Activated T-cell treated with anti-CD3 and anti-CD28 coated beads, Interleukin-2, amount 50 U/mL, for 4 hours (primary cell): ENCODE measurements around the gene HLA-DRB5. TPM values are rescaled to one million over a fixed set of nuclear protein-coding genes. Genes with fewer than 3 reads are reported as not detected.
"Not testable (repeated sequence)": the region's sequence is repeated elsewhere in the genome, so short reads cannot be mapped to it uniquely, and the experiment has no call there.

Source experiments
- ATAC-seq, 2 donors: fragments of 200-7000 bp; cut with Tn5 transposase; one replicate each; pipeline ENCODE4 v1.10.0; 2021
- DNase-seq: peaks from one replicate; pipeline ENCODE4 v3.0.0-alpha.2; 2020
- H3K27me3 Mint-ChIP-seq: one replicate; pipeline ENCODE4 v1.8.0; 2021; ENCODE audit warnings: low read depth, mixed read lengths
- H3K36me3 Mint-ChIP-seq: one replicate; pipeline ENCODE4 v1.8.0; 2022; ENCODE audit warnings: mixed read lengths; ENCODE audit not compliant: insufficient read depth
- H3K4me1 Mint-ChIP-seq: one replicate; pipeline ENCODE4 v1.8.0; 2021; ENCODE audit warnings: low read depth, mixed read lengths
- H3K4me3 Mint-ChIP-seq: one replicate; pipeline ENCODE4 v1.8.0; 2021; ENCODE audit warnings: mild to moderate bottlenecking, moderate library complexity, mixed read lengths
- H3K9me3 Mint-ChIP-seq: one replicate; pipeline ENCODE4 v1.8.0; 2021; ENCODE audit warnings: mixed read lengths
- total RNA-seq, 3 donors: library from RNA; stranded (reverse); gene quantifications; one replicate each; pipeline ENCODE4 v1.2.1, GENCODE V29; 2021

The HLA-DRB5 gene
- 1 to 10 TPM; 1.1 to 6.0 (median 2.5) TPM for total RNA-seq

DNA sequence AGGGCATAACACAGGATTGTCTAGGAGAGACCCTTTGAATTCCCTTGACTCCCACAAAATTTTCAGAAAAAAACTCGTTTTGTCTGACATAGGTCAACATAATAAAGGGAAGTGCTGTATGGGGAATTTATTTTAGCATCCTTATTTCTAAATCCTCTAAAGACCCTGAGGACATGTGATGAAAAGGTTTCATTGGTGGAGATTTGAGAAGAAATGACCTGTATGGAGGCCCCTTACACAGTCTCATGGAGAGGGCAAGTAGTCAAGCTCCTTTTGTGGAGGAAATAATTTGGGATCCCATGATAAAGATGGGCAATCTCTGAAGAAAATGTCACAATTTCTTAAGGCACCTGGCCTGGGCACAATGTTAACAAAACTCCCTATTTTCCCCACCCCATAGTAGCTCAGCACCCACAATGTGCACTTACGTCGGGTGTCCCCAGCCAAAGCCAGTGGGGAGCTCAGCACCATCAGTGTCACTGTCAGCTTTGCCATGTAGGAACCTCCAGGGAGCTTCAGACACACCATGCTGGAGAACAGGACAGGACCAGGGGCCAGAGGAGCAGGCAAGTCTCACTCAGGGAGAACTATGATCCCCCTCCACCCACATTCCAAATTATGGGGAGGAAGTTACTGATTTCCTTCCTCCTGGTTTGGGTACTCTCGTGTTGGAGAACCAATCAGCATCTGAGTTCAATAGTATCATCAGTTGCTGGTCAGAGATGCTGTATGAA is at the start of gene HLA-DRB5:
HLA-DRB5 (minus strand) TSS at position 591 of the 734 bp plus-strand sequence; CDS start at position 528, 63 bp downstream.
- Mint-ChIP-seq H3K9me3 (no peaks in the 10 kb centered on the region), H3K27me3 (no peaks in the 10 kb centered on the region), H3K36me3 (no peaks in the 10 kb centered on the region), H3K4me3 (peak within 1 kb of the TSS; percentile 70), H3K4me1 (peaks cover 7% of the 10 kb centered on the region)
- DNase-seq (no peak), ATAC-seq (peak; percentile 48 to 61)

- Mint-ChIP-seq H3K4me3 (no peak overlapping the region), H3K9me3 (no peaks in the 10 kb centered on the region), H3K27me3 (no peaks in the 10 kb centered on the region), H3K4me1 (peaks cover under 1% of the 10 kb centered on the region), H3K36me3 (peaks cover 14% of the 10 kb centered on the region)
- ATAC-seq (no peak), DNase-seq (no peak)
Observed at GRCh38 chr6:32578962-32579361, 48.9 kb upstream of the HLA-DRB5 start.

DNA sequence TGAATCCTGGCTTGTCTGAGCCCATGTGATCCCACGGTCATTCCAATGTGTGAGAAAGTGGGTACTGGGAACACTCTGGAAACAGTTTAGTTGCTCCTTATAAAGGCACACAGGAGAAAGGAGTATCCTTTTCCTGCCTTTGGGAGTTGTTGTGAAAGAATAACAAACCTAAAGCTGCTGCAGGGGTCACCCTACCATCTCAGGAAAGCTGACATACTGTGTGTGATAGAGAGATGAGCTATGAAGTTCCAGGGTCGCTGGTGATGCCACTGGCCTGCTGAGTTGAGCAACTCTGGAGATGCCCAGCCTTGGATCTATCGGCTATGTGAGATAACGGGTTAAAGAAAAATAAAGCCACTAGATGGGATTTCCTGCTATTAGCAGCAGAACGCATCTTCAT is 47.4 kb upstream of the HLA-DRB5 start:
- H3K4me1 Mint-ChIP-seq, ATAC-seq, H3K4me3 Mint-ChIP-seq, DNase-seq, H3K9me3 Mint-ChIP-seq, H3K27me3 Mint-ChIP-seq: not testable (repeated sequence)
- H3K36me3 Mint-ChIP-seq, result peaks cover 14% of the 10 kb centered on the region

DNA sequence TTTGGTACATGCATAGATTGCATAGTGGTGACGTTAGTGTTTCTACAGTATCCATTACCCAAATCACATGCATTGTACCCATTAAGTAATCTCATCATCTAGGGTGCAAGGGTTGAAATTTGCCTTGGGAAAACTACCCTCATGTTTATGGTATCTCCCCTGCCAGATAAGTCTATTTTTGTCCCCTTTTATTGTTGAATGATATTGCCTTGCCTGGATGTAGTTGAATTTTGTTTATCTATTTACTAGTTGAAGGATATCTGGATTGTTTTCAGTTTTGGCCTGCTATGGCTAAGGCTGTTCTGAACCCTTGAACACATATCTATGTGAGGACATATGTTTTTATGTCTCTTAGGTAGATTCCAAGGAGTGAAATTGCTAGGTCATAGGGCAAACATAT is 46.2 kb upstream of the HLA-DRB5 start:
- Mint-ChIP-seq H3K36me3 (peaks cover 10% of the 10 kb centered on the region), H3K4me1 (no peaks in the 10 kb centered on the region), H3K27me3 (peaks cover 2% of the 10 kb centered on the region), H3K4me3 (no peak overlapping the region), H3K9me3 (no peaks in the 10 kb centered on the region)
- ATAC-seq, result no peak
- DNase-seq, result no peak

DNA sequence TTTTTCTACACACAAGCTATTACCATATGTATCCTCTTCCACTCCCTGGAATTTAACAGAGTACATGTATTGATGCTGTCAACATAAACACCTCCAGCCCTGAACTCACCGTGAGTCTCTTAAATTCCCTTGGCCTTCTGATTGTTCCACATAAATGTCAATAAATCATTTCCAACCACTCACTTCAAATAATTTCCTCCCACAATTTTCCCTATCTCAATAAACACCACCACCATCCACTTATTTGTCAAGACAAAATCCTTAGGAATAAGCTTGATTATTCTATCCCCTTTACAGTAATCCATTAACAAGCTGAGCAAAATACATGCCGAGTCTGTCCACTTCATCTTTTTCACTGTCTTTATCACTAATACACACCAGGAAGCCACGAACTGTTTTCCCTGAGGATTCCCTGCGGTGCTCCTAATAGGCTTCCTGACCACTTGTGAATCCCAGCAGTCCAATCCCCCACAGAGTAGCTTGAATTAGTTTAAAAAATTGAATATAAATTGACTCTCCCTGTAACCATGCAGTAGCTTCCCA is 40.3 kb upstream of the HLA-DRB5 start:
- ATAC-seq (no peak), DNase-seq (no peak)
- Mint-ChIP-seq H3K36me3 (no peaks in the 10 kb centered on the region), H3K9me3 (no peaks in the 10 kb centered on the region), H3K4me3 (no peak overlapping the region), H3K27me3 (peaks cover 2% of the 10 kb centered on the region), H3K4me1 (peaks cover 5% of the 10 kb centered on the region)

DNA sequence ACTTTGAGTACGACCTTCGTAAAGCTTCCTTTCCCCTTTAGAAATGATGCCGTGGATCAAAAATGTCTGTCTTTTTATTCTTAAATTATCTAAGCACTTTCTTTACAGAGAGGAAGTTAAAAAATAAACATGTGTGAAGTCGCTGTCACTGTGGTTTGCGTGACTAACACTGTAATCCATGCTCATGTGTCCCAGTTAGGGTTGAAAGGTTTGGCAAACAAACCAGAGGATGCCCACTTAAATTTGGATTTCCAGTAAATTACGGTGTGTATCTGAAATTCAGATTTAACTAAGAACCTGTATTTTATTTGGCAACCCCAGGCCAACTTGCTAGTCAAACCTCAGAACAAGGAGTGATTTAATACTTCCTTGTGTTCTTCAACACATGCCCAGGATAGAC is 38.5 kb upstream of the HLA-DRB5 start:
- Mint-ChIP-seq H3K36me3 (no peaks in the 10 kb centered on the region), H3K9me3 (no peaks in the 10 kb centered on the region), H3K4me1 (peaks cover 5% of the 10 kb centered on the region), H3K27me3 (peaks cover 2% of the 10 kb centered on the region), H3K4me3 (no peak overlapping the region)
- DNase-seq, result no peak
- ATAC-seq, result no peak

GRCh38 chr6:32566957-32567356 is 36.9 kb upstream of the HLA-DRB5 start:
- no peak for ATAC-seq
- Mint-ChIP-seq H3K27me3 (no peaks in the 10 kb centered on the region), H3K9me3 (no peaks in the 10 kb centered on the region), H3K4me3 (no peak overlapping the region), H3K36me3 (no peaks in the 10 kb centered on the region), H3K4me1 (peaks cover 5% of the 10 kb centered on the region)
- no peak for DNase-seq

DNA sequence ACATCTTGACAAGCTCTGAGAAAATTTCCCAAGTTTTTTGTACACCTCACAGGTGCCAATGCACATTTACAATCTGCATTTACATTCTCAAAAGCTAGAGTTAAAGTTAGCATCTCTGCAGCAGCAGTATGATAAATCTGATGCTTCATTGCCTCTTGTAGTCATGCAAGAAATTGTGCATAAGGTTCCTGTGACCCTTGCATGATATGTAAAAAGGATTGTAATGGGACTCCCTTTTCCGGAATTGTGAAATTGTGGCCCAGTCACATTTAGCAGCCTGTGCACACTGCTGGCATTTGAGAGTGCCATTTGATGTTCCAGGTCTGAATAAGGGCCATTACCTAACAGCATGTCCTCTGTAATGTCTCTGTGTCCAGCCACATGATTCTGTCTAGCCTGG is 35.4 kb upstream of the HLA-DRB5 start:
- no peak for ATAC-seq
- peaks cover 5% of the 10 kb centered on the region for H3K4me1 Mint-ChIP-seq

DNA sequence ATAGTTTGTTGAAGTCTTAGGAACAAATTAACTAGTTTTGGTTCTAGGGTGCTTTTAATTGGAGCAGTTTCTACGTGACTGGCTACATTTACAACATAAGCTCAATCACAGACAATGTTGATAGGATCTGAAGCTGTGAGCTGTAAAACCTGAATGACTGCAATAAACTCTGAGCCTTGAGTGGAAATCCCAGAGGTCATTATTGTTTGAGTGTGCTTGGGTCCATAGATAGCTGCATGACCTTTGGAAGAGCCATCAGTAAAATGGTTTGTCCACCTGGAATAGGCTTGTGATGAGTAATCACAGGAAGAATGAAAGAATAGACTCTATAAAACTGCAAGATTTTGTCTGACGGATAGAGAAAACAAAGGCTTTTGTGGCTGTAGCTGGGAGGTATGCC is 32.9 kb upstream of the HLA-DRB5 start:
- no peaks in the 10 kb centered on the region for H3K4me1 Mint-ChIP-seq
- H3K27me3 Mint-ChIP-seq, result peaks cover 3% of the 10 kb centered on the region
- ATAC-seq (no peak), DNase-seq (no peak)
- no peaks in the 10 kb centered on the region for H3K36me3 Mint-ChIP-seq
- H3K4me3 Mint-ChIP-seq, result no peak overlapping the region
- H3K9me3 Mint-ChIP-seq, result no peaks in the 10 kb centered on the region

More for the DNA sequence above, 35.4 kb upstream of the HLA-DRB5 start:
- H3K36me3 Mint-ChIP-seq, result no peaks in the 10 kb centered on the region
- no peaks in the 10 kb centered on the region for H3K9me3 Mint-ChIP-seq
- no peak for DNase-seq
- H3K27me3 Mint-ChIP-seq, result no peaks in the 10 kb centered on the region
- H3K4me3 Mint-ChIP-seq, result no peak overlapping the region

GRCh38 chr6:32559747-32560146 is 29.7 kb upstream of the HLA-DRB5 start:
- Mint-ChIP-seq H3K4me1 (no peaks in the 10 kb centered on the region), H3K4me3 (no peak overlapping the region), H3K9me3 (no peaks in the 10 kb centered on the region), H3K36me3 (no peaks in the 10 kb centered on the region), H3K27me3 (peaks cover 3% of the 10 kb centered on the region)
- ATAC-seq (no peak), DNase-seq (no peak)

DNA sequence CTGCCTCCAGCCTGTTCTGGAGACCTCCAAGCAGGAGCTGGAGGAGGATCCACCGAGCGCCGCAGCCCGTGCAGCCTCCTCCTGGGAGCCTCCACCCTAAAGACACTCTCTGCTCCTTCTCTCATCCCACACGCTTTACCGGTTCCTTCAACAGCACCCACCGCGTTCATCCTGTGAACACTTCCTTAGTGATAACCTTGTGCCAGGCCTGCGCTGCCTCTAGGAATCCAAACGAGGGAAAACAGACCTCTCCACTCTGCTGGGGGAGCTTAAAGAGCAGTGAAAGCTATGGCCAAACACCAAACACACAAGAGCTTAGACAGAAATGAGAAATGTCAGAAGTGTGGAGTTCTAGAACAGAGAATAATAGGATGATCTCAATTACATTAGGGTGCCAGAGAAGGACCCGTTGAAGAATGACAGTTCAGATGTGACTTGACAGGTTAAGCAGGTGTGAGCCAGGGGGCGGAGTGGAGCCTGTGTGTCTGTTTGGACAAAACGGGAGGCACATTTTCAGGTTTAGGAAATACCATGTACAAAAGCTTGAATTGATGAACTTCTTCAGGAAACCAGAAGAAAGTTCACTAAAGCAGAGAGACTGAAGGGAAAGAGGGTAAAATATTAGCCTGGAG is 28.5 kb upstream of the HLA-DRB5 start:
- Mint-ChIP-seq H3K4me3 (peak overlapping the region; percentile 45), H3K27me3 (peaks cover 3% of the 10 kb centered on the region), H3K36me3 (no peaks in the 10 kb centered on the region), H3K9me3 (no peaks in the 10 kb centered on the region), H3K4me1 (no peaks in the 10 kb centered on the region)
- no peak for DNase-seq
- no peak for ATAC-seq

- Mint-ChIP-seq H3K9me3 (no peaks in the 10 kb centered on the region), H3K4me3 (no peak overlapping the region), H3K27me3 (peaks cover 7% of the 10 kb centered on the region), H3K4me1 (no peaks in the 10 kb centered on the region), H3K36me3 (no peaks in the 10 kb centered on the region)
- ATAC-seq (no peak), DNase-seq (no peak)
Observed at GRCh38 chr6:32554116-32554965, 24.3 kb upstream of the HLA-DRB5 start.

GRCh38 chr6:32553037-32553742 is 23.1 kb upstream of the HLA-DRB5 start:
- H3K4me1 Mint-ChIP-seq, result no peaks in the 10 kb centered on the region
- no peaks in the 10 kb centered on the region for H3K36me3 Mint-ChIP-seq
- ATAC-seq (no peak), DNase-seq (no peak)
- H3K27me3 Mint-ChIP-seq, result peaks cover 6% of the 10 kb centered on the region
- no peaks in the 10 kb centered on the region for H3K9me3 Mint-ChIP-seq
- no peak overlapping the region for H3K4me3 Mint-ChIP-seq

- Mint-ChIP-seq H3K4me3 (no peak overlapping the region), H3K36me3 (no peaks in the 10 kb centered on the region), H3K4me1 (no peaks in the 10 kb centered on the region), H3K9me3 (no peaks in the 10 kb centered on the region), H3K27me3 (peaks cover 6% of the 10 kb centered on the region)
- DNase-seq (no peak), ATAC-seq (no peak)
Observed at GRCh38 chr6:32551410-32551809, 21.3 kb upstream of the HLA-DRB5 start.
